A549 (cell line): ENCODE data around the gene C14orf132. TPM values are rescaled to one million over a fixed set of nuclear protein-coding genes. Genes with fewer than 3 reads are reported as not detected.

Experiments used
- ATAC-seq, 2 experiments: fragments of 200-7000 bp in 1 of 2; fragments of >200 bp in 1 of 2; cut with Nextera tagmentation in 1 of 2; cut with Tn5 transposase in 1 of 2; 3 replicates each; pipeline versions ENCODE4 v1.8.0 to v1.9.1; 2018 to 2020; ENCODE audit warnings: mild to moderate bottlenecking in 1 of 2, moderate library complexity in 1 of 2
- CTCF ChIA-PET: fragments of 300-600 bp; sonication (Branson Sonifier 250); formaldehyde crosslinking; extraction: SDS; loops from one replicate; lab custom pipeline; 2021; ENCODE audit warnings: antibody characterized with exemption, inconsistent platforms; lab: Yijun Ruan, JAX
- POLR2A ChIA-PET: fragments of 350-600 bp; formaldehyde crosslinking; extraction: SDS; loops from one replicate; lab custom pipeline; 2021; ENCODE audit warnings: antibody characterized with exemption, inconsistent platforms; lab: Yijun Ruan, JAX
- DNase-seq, 2 experiments: peaks; one replicate each; pipeline versions ENCODE4 v3.0.0 to v3.0.0-alpha.2; 2011 to 2016; ENCODE audit warnings: low read depth in 1 of 2, low spot score in 1 of 2
- FAIRE-seq: peaks from 2 replicates; lab custom pipeline; 2011; peaks lifted over from hg19 to GRCh38; lab: Jason Lieb, UNC
- H3K27ac ChIP-seq, 2 experiments: fragments of >200 bp; sonication (Bioruptor Twin); formaldehyde crosslinking; 3 replicates each; pipeline ENCODE4 v1.5.1; 2016 to 2017
- H3K4me1 ChIP-seq: fragments of >200 bp; sonication (Bioruptor Twin); formaldehyde crosslinking; 3 replicates; pipeline ENCODE4 v1.6.1; 2016
- H3K4me2 ChIP-seq: fragments of >200 bp; sonication (Bioruptor Twin); formaldehyde crosslinking; 3 replicates; pipeline ENCODE4 v1.6.1; 2016
- H3K4me3 ChIP-seq: fragments of >200 bp; sonication (Bioruptor Twin); formaldehyde crosslinking; 3 replicates; pipeline ENCODE4 v1.5.1; 2016
- H3K9me3 ChIP-seq: fragments of >200 bp; sonication (Bioruptor Twin); formaldehyde crosslinking; 3 replicates; pipeline ENCODE4 v1.6.1; 2016
- BCL3 ChIP-seq: fragments of >200 bp; sonication (Bioruptor Twin); formaldehyde crosslinking; IDR thresholded peaks from 3 replicates; pipeline ENCODE4 v1.6.1; 2016
- CBX2 ChIP-seq: fragments of 200-600 bp; sonication (generic); IDR thresholded peaks from 2 replicates; pipeline ENCODE4 v1.6.1; 2016; ENCODE audit warnings: low read depth, mild to moderate bottlenecking, borderline replicate concordance
- E2F6 ChIP-seq: IDR thresholded peaks from 2 replicates; pipeline ENCODE4 v1.6.1; 2012; ENCODE audit warnings: low read depth, borderline replicate concordance
- EHMT2 ChIP-seq: fragments of 200-600 bp; sonication (generic); IDR thresholded peaks from 2 replicates; pipeline ENCODE4 v1.6.1; 2016; ENCODE audit warnings: antibody characterized with exemption, low read depth, mild to moderate bottlenecking, moderate library complexity
- ESRRA ChIP-seq: fragments of 150-350 bp; IDR thresholded peaks from 2 replicates; pipeline ENCODE4 v1.6.1; 2014; ENCODE audit warnings: mild to moderate bottlenecking, low read length, borderline replicate concordance
- KDM1A ChIP-seq: fragments of 200-600 bp; sonication (generic); IDR thresholded peaks from 2 replicates; pipeline ENCODE4 v1.6.1; 2016; ENCODE audit warnings: low read depth, mild to moderate bottlenecking
- MAX ChIP-seq: IDR thresholded peaks from 2 replicates; pipeline ENCODE4 v1.6.1; 2012
- NFE2L2 ChIP-seq: fragments of 150-350 bp; conservative IDR thresholded peaks from 2 replicates; pipeline ENCODE4 v1.6.1; 2014; ENCODE audit warnings: low read length
- NPAS2 ChIP-seq: fragments of 250-450 bp; sonication (Bioruptor Pico); IDR thresholded peaks from 2 replicates; pipeline ENCODE4 v1.8.0; 2022; ENCODE audit warnings: mild to moderate bottlenecking, moderate library complexity, borderline replicate concordance
- PBX3 ChIP-seq: IDR thresholded peaks from 2 replicates; pipeline ENCODE4 v1.6.1; 2012
- PHF8 ChIP-seq: fragments of 200-600 bp; sonication (generic); IDR thresholded peaks from 2 replicates; pipeline ENCODE4 v1.6.1; 2016; ENCODE audit warnings: low read depth, mild to moderate bottlenecking, antibody characterized with exemption, moderate library complexity, borderline replicate concordance
- RAD21 ChIP-seq, 2 experiments: fragments of >200 bp in 1 of 2; sonication (Bioruptor Twin) in 1 of 2; formaldehyde crosslinking in 1 of 2; IDR thresholded peaks in 1 of 2; conservative IDR thresholded peaks in 1 of 2; 2 replicates in 1 of 2; 3 replicates in 1 of 2; pipeline ENCODE4 v1.6.1; 2012 to 2018; ENCODE audit warnings: inconsistent platforms in 1 of 2
- RCOR1 ChIP-seq: fragments of 150-350 bp; IDR thresholded peaks from 2 replicates; pipeline ENCODE4 v1.6.1; 2014; ENCODE audit warnings: antibody characterized with exemption, low read length, low read depth
- RFX5 ChIP-seq: fragments of 450-650 bp; IDR thresholded peaks from 2 replicates; pipeline ENCODE4 v1.7.1; 2014; ENCODE audit warnings: antibody characterized with exemption, mild to moderate bottlenecking, moderate library complexity
- SMC3 ChIP-seq: fragments of >200 bp; sonication (Bioruptor Twin); formaldehyde crosslinking; IDR thresholded peaks from 3 replicates; pipeline ENCODE4 v1.6.1; 2018; ENCODE audit warnings: inconsistent platforms
- TFCP2L1 ChIP-seq: fragments of 250-450 bp; sonication (Bioruptor Pico); IDR thresholded peaks from 2 replicates; pipeline ENCODE4 v1.5.0; 2021; ENCODE audit warnings: mild to moderate bottlenecking
- whole genome bisulfite sequencing: methylation state at CpG from one replicate; pipeline ENCODE4 v1.1.6; 2017; ENCODE audit errors: missing lambda C conversion rate; 5-methylcytosine and 5-hydroxymethylcytosine counted together
- polyA plus RNA-seq, 4 experiments: library from polyadenylated mRNA; depleted of rRNA in 3 of 4; stranded (reverse); fragments of >200 nt; fragmentation: RNase III in 1 of 4; extraction: RNeasy Plus Mini Kit Qiagen cat#74134 plus additional on column Dnase treatment in 1 of 4; gene quantifications; 2 replicates in 3 of 4; 3 replicates in 1 of 4; pipeline ENCODE4 v1.2.3, GENCODE V29; 2011 to 2017
- TF ChIP-seq, protein P1 (sequence below): fragments of 450-650 bp; IDR thresholded peaks from 2 replicates; pipeline ENCODE4 v1.6.1; 2014; ENCODE audit warnings: antibody characterized with exemption
- TF ChIP-seq, protein P2 (sequence below): fragments of >200 bp; sonication (Bioruptor Twin); formaldehyde crosslinking; IDR thresholded peaks from 2 replicates; pipeline ENCODE4 v1.6.1; 2016

The C14orf132 gene
- polyA plus RNA-seq, 2 of the 4 experiments (the other 2 are of a cell fraction): 4.6 to 8.5 TPM

DNA sequence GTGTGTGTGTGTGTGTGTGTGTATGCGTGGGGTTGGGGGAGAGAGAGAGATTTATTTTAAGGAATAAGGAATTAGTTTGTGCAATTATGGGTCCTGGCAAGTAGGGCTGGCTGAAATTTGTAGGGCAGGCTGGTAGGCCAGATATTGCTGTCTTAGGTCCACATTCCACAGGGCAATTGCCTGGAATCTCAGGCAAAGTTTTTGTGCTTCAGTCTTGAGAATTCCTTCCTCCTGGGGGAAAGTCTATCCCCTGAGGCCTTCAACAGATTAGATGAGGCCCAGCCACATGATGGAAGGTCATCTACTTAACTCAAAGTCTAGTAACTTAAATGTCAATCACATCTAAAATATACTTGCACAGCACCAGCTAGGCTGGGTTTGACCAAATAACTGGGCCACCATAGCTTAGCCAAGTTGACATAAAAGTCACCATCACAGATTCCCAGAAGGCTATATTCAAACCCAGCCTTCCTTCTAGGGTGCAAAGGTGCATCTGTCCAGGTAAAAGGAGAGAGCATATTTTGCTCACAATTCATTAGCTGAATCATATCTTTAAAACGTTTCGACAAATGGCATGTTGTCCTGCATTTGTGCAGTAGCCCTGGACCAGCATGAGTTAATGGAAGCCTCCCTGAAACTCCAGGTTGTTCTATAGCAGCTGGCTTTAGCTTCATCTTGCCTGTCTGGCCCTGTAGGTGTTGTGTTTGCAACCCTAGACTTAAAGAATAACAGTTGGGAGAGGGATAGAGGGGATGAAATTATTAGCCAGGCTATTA lies 63.1 kb downstream of the C14orf132 start:
- DNase-seq: no peak
- CTCF ChIA-PET: interaction anchor here (0.7 to 16.8 kb wide), 11 partner anchors 15 to 323 kb away, joined by 3 to 486 read pairs (median 12); no protein-coding TSS in a partner anchor
- Histone ChIP-seq H3K27ac (peak overlapping the region; percentile 86 to 88), H3K4me2 (no peak overlapping the region), H3K4me1 (peaks cover 46% of the 10 kb centered on the region)
- 60% methylated on average over 3 of the region's 3 CpGs for WGBS
- TF ChIP-seq BCL3 (no peak), CBX2 (no peak), TFCP2L1 (CRISPR knock-in tag) (no peak), ESRRA (no peak), PHF8 (no peak), RCOR1 (no peak), EHMT2 (no peak), MAX (no peak), NPAS2 (CRISPR knock-in tag) (no peak), PBX3 (no peak), RAD21 (conservative IDR thresholded peaks at IDR 0.05 in 1 of 2, IDR thresholded peaks at IDR 0.05 in 1 of 2) (no peak), NFE2L2 (no peak)
- TF ChIP-seq, protein P1, sequence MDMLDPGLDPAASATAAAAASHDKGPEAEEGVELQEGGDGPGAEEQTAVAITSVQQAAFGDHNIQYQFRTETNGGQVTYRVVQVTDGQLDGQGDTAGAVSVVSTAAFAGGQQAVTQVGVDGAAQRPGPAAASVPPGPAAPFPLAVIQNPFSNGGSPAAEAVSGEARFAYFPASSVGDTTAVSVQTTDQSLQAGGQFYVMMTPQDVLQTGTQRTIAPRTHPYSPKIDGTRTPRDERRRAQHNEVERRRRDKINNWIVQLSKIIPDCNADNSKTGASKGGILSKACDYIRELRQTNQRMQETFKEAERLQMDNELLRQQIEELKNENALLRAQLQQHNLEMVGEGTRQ: no peak
- TF ChIP-seq, protein P2, sequence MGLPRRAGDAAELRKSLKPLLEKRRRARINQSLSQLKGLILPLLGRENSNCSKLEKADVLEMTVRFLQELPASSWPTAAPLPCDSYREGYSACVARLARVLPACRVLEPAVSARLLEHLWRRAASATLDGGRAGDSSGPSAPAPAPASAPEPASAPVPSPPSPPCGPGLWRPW: no peak
- TF ChIP-seq, all 56 proteins: peak for 0
- POLR2A ChIA-PET: no interaction called here
- Histone ChIP-seq H3K4me3 (no peak overlapping the region), H3K9me3 (peaks cover 6% of the 10 kb centered on the region; the same call in 1 of the 3 replicates)
- FAIRE-seq (no peak), ATAC-seq (no peak)

DNA sequence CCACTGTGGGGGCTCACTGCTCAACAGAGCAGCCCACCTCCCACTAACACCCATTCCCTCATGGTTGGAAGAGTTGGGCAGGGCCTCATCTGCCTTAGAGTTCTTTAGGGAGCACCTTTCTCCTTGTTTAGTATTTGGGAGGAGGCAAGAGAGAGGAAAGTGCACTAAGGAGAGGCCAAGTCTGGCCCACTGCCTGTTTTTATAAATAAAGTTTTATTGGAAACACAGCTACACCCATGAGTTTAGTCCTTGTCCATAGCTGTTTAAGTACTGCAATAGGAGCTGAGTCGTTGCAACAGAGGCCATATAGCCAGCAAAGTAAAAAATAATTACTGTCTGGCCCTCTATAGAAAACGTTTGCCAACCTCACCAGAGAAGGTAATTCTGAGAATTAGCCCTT lies 63.9 kb downstream of the C14orf132 start:
- Histone ChIP-seq H3K4me1 (peaks cover 52% of the 10 kb centered on the region), H3K27ac (peak overlapping the region; percentile 86 to 88; a peak in 5 of 6 replicates), H3K9me3 (peaks cover 6% of the 10 kb centered on the region; the same call in 1 of the 3 replicates), H3K4me3 (no peak overlapping the region), H3K4me2 (no peak overlapping the region)
- WGBS: 51% methylated on average over 2 of the region's 2 CpGs
- no peak for TF ChIP-seq RFX5
- TF ChIP-seq E2F6: no peak
- no peak for TF ChIP-seq NFE2L2
- no peak for TF ChIP-seq SMC3
- no peak for TF ChIP-seq KDM1A
- ChIA-PET CTCF (interaction anchor here (0.7 to 16.8 kb wide), 5 partner anchors 61 to 176 kb away, joined by 3 to 486 read pairs (median 8); no protein-coding TSS in a partner anchor), POLR2A (no interaction called here)
- ATAC-seq: no peak
- FAIRE-seq: no peak
- DNase-seq: no peak
